K562 (cell line): ENCODE measurements around the gene PLGRKT. TPM values are rescaled to one million over a fixed set of nuclear protein-coding genes. Genes with fewer than 3 reads are reported as not detected.

Experiments
- ATAC-seq: fragments of 200-7000 bp; cut with Tn5 transposase; 3 replicates; pipeline ENCODE4 v1.9.1; 2020; ENCODE audit warnings: moderate library complexity
- BruUV-seq: library from RNA; stranded (reverse); fragments of 400-500 nt; replicated peaks from 2 replicates; lab custom pipeline; 2021; lab: Mats Ljungman, UMichigan
- CTCF ChIA-PET: fragments of 300-600 bp; formaldehyde crosslinking; extraction: SDS; loops from one replicate; lab custom pipeline; 2021; ENCODE audit warnings: low intra/inter-chr PET ratio; lab: Yijun Ruan, JAX
- POLR2A ChIA-PET: fragments of 300-600, 350-650 bp; sonication (Branson Sonifier 250); formaldehyde crosslinking; extraction: SDS; loops from one replicate; lab custom pipeline; 2021; ENCODE audit warnings: antibody characterized with exemption, inconsistent platforms; lab: Yijun Ruan, JAX
- DNase-seq, 4 experiments: peaks; one replicate each; pipeline versions ENCODE4 v3.0.0 to v3.0.0-alpha.2; 2011 to 2018; ENCODE audit warnings: low spot score in 3 of 4, mixed read lengths in 3 of 4; ENCODE audit errors: extremely low read depth in 1 of 4
- FAIRE-seq: peaks from 2 replicates; lab custom pipeline; 2011; peaks lifted over from hg19 to GRCh38; lab: Jason Lieb, UNC
- H2AFZ ChIP-seq: 2 replicates; pipeline ENCODE4 v1.6.0; 2011; ENCODE audit warnings: low read depth, low read length, control low read depth, inconsistent platforms
- H3K27ac ChIP-seq: fragments of 200-600 bp; 3 replicates; pipeline ENCODE4 v1.8.0; 2011; ENCODE audit warnings: low read depth, mild to moderate bottlenecking, control low read depth, inconsistent platforms, low read length, moderate library complexity, mixed read lengths; ENCODE audit errors: extremely low read depth
- H3K27me3 ChIP-seq, 2 experiments: fragments of 300-600 bp in 1 of 2; 2 replicates in 1 of 2; 3 replicates in 1 of 2; pipeline versions ENCODE4 v1.6.0 to v1.8.0; 2011; ENCODE audit warnings: inconsistent platforms in 2 of 2, low read length in 2 of 2, mild to moderate bottlenecking in 1 of 2, mixed read lengths in 1 of 2, moderate library complexity in 1 of 2; ENCODE audit not compliant: control insufficient read depth in 2 of 2, insufficient read depth in 2 of 2
- H3K36me3 ChIP-seq: fragments of 300-600 bp; 3 replicates; pipeline ENCODE4 v1.8.0; 2011; ENCODE audit warnings: mild to moderate bottlenecking, low read length, inconsistent platforms; ENCODE audit not compliant: control insufficient read depth, insufficient read depth
- H3K4me1 ChIP-seq, 2 experiments: fragments of 200-600 bp in 1 of 2; replicated peaks in 1 of 2; 2 replicates in 1 of 2; 3 replicates in 1 of 2; pipeline versions ENCODE4 v1.5.1 to v1.8.0; 2011; ENCODE audit warnings: inconsistent platforms in 2 of 2, low read length in 2 of 2, mild to moderate bottlenecking in 1 of 2, mixed read lengths in 1 of 2, moderate library complexity in 1 of 2; ENCODE audit not compliant: control insufficient read depth in 2 of 2, insufficient read depth in 2 of 2
- H3K4me2 ChIP-seq: 2 replicates; pipeline ENCODE4 v1.6.1; 2011; ENCODE audit warnings: low read length, control low read depth, inconsistent platforms, mixed read lengths; ENCODE audit not compliant: insufficient read depth
- H3K4me3 ChIP-seq: fragments of 200-600 bp; sonication (generic), shearing (Covaris generic); 2 replicates; pipeline ENCODE4 v1.5.1; 2016; ENCODE audit warnings: control low read depth, inconsistent platforms
- H3K79me2 ChIP-seq: fragments of 200-600 bp; 3 replicates; pipeline ENCODE4 v1.8.0; 2011; ENCODE audit warnings: low read length, inconsistent platforms; ENCODE audit not compliant: control insufficient read depth, insufficient read depth
- H3K9ac ChIP-seq, 2 experiments: 2 replicates each; pipeline versions ENCODE4 v1.6.0 to v1.6.1; 2011; ENCODE audit warnings: low read depth in 2 of 2, low read length in 2 of 2, control low read depth in 1 of 2, inconsistent platforms in 1 of 2, mild to moderate bottlenecking in 1 of 2, mixed read lengths in 1 of 2; ENCODE audit not compliant: insufficient read depth in 1 of 2
- H3K9me1 ChIP-seq: one replicate; pipeline ENCODE4 v1.6.0; 2011; ENCODE audit warnings: inconsistent platforms, mild to moderate bottlenecking, low read length, moderate library complexity; ENCODE audit not compliant: control insufficient read depth, insufficient read depth
- H3K9me3 ChIP-seq: replicated peaks from 2 replicates; pipeline ENCODE4 v1.5.1; 2011; ENCODE audit warnings: low read depth, low read length, inconsistent platforms; ENCODE audit not compliant: control insufficient read depth, insufficient read depth
- H4K20me1 ChIP-seq: replicated peaks from 2 replicates; pipeline ENCODE4 v1.6.1; 2011; ENCODE audit warnings: low read length, inconsistent platforms, mixed read lengths; ENCODE audit not compliant: control insufficient read depth, insufficient read depth
- ADNP ChIP-seq: fragments of 200-800 bp; sonication (Bioruptor generic); IDR thresholded peaks from 2 replicates; pipeline ENCODE4 v1.6.1; 2016; ENCODE audit warnings: missing genetic modification characterization, missing compliant biosample characterization
- CREB1 ChIP-seq, 2 experiments: sonication (generic) in 1 of 2; formaldehyde crosslinking in 1 of 2; IDR thresholded peaks; 2 replicates each; pipeline versions ENCODE4 v1.6.1 to v1.8.0; 2012 to 2022; ENCODE audit warnings: inconsistent platforms in 1 of 2, mild to moderate bottlenecking in 1 of 2, missing genetic modification reagents in 1 of 2, moderate library complexity in 1 of 2
- DDX20 ChIP-seq: fragments of 450-650 bp; IDR thresholded peaks from 2 replicates; pipeline ENCODE4 v1.6.1; 2016; ENCODE audit warnings: missing genetic modification characterization, low read depth, mild to moderate bottlenecking, missing compliant biosample characterization, moderate library complexity
- FOSL1 ChIP-seq: fragments of 200-800 bp; sonication (Bioruptor generic); conservative IDR thresholded peaks from 2 replicates; pipeline ENCODE4 v1.6.1; 2016; ENCODE audit warnings: missing genetic modification characterization, missing compliant biosample characterization
- HDAC1 ChIP-seq, 2 experiments: fragments of 450-650 bp; IDR thresholded peaks; 2 replicates each; pipeline ENCODE4 v1.6.1; 2016 to 2017; ENCODE audit warnings: inconsistent platforms in 1 of 2, mild to moderate bottlenecking in 1 of 2, moderate library complexity in 1 of 2
- KDM1A ChIP-seq, 2 experiments: fragments of 450-650 bp; IDR thresholded peaks; 2 replicates each; pipeline ENCODE4 v1.6.1; 2016; ENCODE audit warnings: mild to moderate bottlenecking in 2 of 2
- RBM39 ChIP-seq: fragments of 200-400 bp; formaldehyde crosslinking; optimal IDR thresholded peaks from 2 replicates; pipeline ENCODE3; 2018; ENCODE audit warnings: low read depth, low read length
- ZFX ChIP-seq: sonication (generic); formaldehyde crosslinking; IDR thresholded peaks from 2 replicates; pipeline ENCODE4 v1.8.0; 2022; ENCODE audit warnings: mild to moderate bottlenecking, missing genetic modification reagents, moderate library complexity
- ZNF785 ChIP-seq: fragments of 250-450 bp; sonication (Bioruptor Pico); IDR thresholded peaks from 2 replicates; pipeline ENCODE4 v1.4.0; 2020; ENCODE audit warnings: mild to moderate bottlenecking
- WGBS: fragments of 100-300 bp; shearing (Covaris generic); methylation state at CpG from one replicate; pipeline ENCODE4 v1.1.6; 2016; ENCODE audit warnings: low coverage, mixed read lengths; ENCODE audit not compliant: insufficient coverage; ENCODE audit errors: missing lambda C conversion rate; 5-methylcytosine and 5-hydroxymethylcytosine counted together
- in situ Hi-C: fragments of 300-500 bp; cut with MboI; formaldehyde crosslinking; loops from 4 replicates; pipeline ENCODE4 v1.15.0; 2018; ENCODE audit warnings: inconsistent platforms, mixed read lengths
- intact Hi-C: fragments of 100-400 bp; cut with micrococcal nuclease; formaldehyde crosslinking; loops from 2 replicates; pipeline ENCODE4 v1.14.2; 2022
- polyA plus RNA-seq, 8 experiments: library from polyadenylated mRNA; depleted of rRNA in 4 of 8; stranded (reverse) in 5 of 8; unstranded in 3 of 8; fragments of >200 nt; fragmentation: Nextera tagmentation in 2 of 8; fragmentation: Illumina TruSeq in 1 of 8; extraction: Ambion mirVana in 2 of 8; extraction: Trizol in 1 of 8; gene quantifications; 2 replicates each; pipeline versions ENCODE4 v1.2.1 to v1.2.3, GENCODE V29; 2011 to 2014; ENCODE audit warnings: inconsistent platforms in 1 of 8, missing spikeins in 1 of 8
- total RNA-seq, 7 experiments: library from RNA; depleted of rRNA in 6 of 7; stranded (reverse); fragments of >200 nt in 6 of 7; fragmentation: Illumina TruSeq in 2 of 7; extraction: Trizol in 2 of 7; gene quantifications; 2 replicates each; pipeline versions ENCODE4 v1.2.1 to v1.2.3, GENCODE V29; 2011 to 2021; ENCODE audit warnings: low replicate concordance in 1 of 7

Gene PLGRKT
- total and polyA plus RNA-seq, 9 of the 15 experiments (the other 6 are each of a cell fraction or from before 2014, with no cell fraction given), result 4.7 to 13.8 (median 6.5) TPM

DNA sequence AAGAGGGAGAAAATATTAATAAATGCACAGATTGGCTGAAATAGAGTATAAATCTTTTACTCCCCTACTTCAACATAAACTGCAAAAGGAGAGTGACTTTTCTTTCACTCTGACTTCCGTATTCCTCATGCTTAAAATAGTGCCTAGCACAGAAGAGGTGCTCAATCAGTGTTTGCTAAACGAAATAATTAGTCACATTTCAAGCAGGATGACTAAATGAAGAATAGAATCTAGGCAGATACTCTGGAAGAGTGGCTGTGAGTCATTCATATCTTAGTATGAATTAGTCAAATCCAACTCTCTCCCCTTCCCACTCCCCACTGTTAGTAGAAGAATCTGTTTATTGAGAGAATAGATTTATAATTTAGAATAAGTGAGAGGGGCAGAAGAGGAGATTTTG is 17.5 kb upstream of the PLGRKT start:
- in situ Hi-C loops (no loop called here), intact Hi-C loops (no loop called here)
- no peak overlapping the region for H3K9ac ChIP-seq
- POLR2A ChIA-PET, result no interaction called here
- H3K4me2 ChIP-seq, result no peak overlapping the region
- no peak overlapping the region for H2AFZ ChIP-seq
- no peaks in the 10 kb centered on the region for H4K20me1 ChIP-seq
- 0% methylated on average over 2 of the region's 2 CpGs for WGBS
- FAIRE-seq (no peak), ATAC-seq (no peak), DNase-seq (no peak)
- H3K36me3 ChIP-seq, result no peaks in the 10 kb centered on the region
- H3K4me1 ChIP-seq, result peaks cover 0 to 4% of the 10 kb centered on the region in 2 experiments; a peak in 2 of 5 replicates
- CTCF ChIA-PET, result no interaction called here
- H3K9me3 ChIP-seq, result no peaks in the 10 kb centered on the region
- no peaks in the 10 kb centered on the region for H3K9me1 ChIP-seq
- H3K27me3 ChIP-seq, result no peaks in the 10 kb centered on the region
- H3K27ac ChIP-seq, result no peak overlapping the region
- H3K4me3 ChIP-seq, result no peak overlapping the region
- H3K79me2 ChIP-seq, result no peaks in the 10 kb centered on the region
- BruUV-seq, result no TSS peak
- TF ChIP-seq ZFX (CRISPR knock-in tag), result no peak
- peak; percentile 12 to 40; a peak in 2 of 4 replicates for TF ChIP-seq KDM1A (IDR thresholded peaks at IDR 0.05)
- 0 out of 2 replicates have a peak, but pooled peaks have one; percentile 24 for TF ChIP-seq FOSL1 (tag)
- no peak for TF ChIP-seq ZNF785 (CRISPR knock-in tag)

DNA sequence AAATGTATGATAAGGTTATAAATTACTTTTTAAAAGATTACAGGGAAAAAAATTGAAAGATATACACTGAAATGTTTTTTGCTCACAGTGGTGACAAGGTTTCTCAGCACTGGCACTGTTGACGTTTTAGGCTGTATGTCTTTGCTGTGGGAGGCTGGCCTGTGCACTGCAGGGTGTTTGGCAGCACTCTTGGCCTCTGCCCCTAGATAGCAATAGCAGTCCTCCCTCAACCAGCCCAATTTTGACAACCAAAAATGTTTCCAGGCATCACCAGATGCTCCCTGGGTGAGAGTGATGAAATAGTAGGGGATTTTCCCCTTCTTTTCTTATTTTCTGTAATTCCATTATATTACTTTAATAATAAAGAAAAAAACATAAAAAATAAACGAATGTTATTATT is 15.9 kb upstream of the PLGRKT start:
- DNase-seq (no peak), FAIRE-seq (no peak), ATAC-seq (no peak)
- WGBS, result 0% methylated on average over 1 of the region's 2 CpGs
- H3K9me3 ChIP-seq, result no peaks in the 10 kb centered on the region
- no peaks in the 10 kb centered on the region for H4K20me1 ChIP-seq
- H3K27ac ChIP-seq, result no peak overlapping the region
- no peaks in the 10 kb centered on the region for H3K9me1 ChIP-seq
- H3K4me2 ChIP-seq, result no peak overlapping the region
- H3K4me3 ChIP-seq, result no peak overlapping the region
- no TSS peak for BruUV-seq
- intact Hi-C loops (loop anchor here (5.0 kb wide), 1 partner anchor 49 kb away; no protein-coding TSS in a partner anchor), in situ Hi-C loops (no loop called here)
- no peaks in the 10 kb centered on the region for H3K79me2 ChIP-seq
- H3K27me3 ChIP-seq, result no peaks in the 10 kb centered on the region
- H3K4me1 ChIP-seq, result peaks cover 2 to 4% of the 10 kb centered on the region in 2 experiments; a peak in 2 of 5 replicates
- no peak overlapping the region for H2AFZ ChIP-seq
- no peak for TF ChIP-seq RBM39
- no peak for TF ChIP-seq DDX20 (tag)
- TF ChIP-seq CREB1 (IDR thresholded peaks at IDR 0.05), result no peak
- no peak for TF ChIP-seq CREB1 (CRISPR knock-in tag; IDR thresholded peaks at IDR 0.05)
- no peak for TF ChIP-seq ADNP
- TF ChIP-seq HDAC1 (IDR thresholded peaks at IDR 0.05), result no peak
- no peaks in the 10 kb centered on the region for H3K36me3 ChIP-seq
- ChIA-PET POLR2A (no interaction called here), CTCF (no interaction called here)
- H3K9ac ChIP-seq, result no peak overlapping the region
